HG03139 (cell line): Measurements from ENCODE around the gene DNAJB6.
A peak's percentile ranks its signal among the peaks of the same experiment; 100 is the strongest.
"Not testable (repeated sequence)": the region's sequence is repeated elsewhere in the genome, so short reads cannot be mapped to it uniquely, and the experiment has no call there.

Experiments
- ATAC-seq: cut with Tn5 transposase; IDR thresholded peaks from one replicate; pipeline ENCODE4 v1.9.1; 2021; ENCODE audit not compliant: unreplicated experiment

DNAJB6 gene

DNA sequence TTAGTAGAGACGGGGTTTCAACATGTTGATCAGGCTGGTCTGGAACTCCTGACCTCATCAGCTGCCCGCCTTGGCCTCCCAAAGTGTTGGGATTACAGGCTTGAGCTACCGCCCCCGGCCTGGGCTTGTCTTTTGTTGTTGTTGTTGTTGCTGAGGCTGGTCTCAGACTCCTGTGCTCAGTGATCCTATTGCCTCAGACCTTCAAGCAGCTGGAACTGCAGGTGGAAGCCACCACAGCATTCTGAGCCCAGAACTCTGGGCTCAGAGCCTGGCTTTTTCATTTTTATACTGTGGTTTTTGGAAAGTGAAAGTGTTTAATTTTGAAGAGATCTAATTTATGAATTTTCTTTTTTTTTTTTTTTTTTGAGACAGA, 16.2 kb upstream of the DNAJB6 start:
- ATAC-seq: no peak

DNA sequence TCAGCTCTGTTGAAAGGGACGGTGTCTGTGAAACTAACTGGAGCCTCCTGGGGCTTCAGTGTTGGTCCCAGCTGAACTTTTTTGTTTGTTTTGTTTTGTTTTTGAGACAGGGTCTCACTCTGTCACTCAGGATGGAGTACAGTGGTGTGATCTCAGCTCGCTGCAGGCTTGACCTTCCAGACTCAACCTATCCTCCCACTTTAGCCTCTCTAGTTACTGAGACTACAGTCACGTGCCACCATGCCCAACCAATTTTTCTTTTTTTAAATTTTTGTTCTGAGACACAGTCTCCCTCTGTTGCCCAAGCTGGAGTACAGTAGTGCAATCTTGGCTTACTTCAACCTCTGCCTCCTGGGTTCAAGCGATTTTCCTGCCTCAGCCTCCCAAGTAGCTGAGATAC, 13.4 kb upstream of the DNAJB6 start:
- no peak for ATAC-seq

DNA sequence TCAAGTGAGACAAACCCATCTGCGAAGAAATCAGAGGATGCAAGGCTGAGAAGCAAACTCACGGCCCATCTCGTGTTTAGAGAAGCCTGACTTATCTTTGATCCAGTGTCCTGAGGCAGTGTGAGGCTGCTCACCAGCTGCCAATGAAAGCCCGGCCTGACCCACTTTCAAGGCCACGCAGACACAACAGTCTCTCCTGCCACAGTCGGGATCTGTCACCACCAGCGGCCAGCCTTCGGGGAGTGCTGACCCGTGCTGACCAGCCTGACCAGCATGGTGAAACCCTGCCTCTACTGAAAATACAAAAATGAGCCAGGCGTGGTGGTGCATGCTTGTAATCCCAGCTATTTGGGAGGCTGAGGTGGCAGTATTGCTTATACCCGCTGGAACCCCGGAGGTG, 7.4 kb upstream of the DNAJB6 start:
- no peak for ATAC-seq

DNA sequence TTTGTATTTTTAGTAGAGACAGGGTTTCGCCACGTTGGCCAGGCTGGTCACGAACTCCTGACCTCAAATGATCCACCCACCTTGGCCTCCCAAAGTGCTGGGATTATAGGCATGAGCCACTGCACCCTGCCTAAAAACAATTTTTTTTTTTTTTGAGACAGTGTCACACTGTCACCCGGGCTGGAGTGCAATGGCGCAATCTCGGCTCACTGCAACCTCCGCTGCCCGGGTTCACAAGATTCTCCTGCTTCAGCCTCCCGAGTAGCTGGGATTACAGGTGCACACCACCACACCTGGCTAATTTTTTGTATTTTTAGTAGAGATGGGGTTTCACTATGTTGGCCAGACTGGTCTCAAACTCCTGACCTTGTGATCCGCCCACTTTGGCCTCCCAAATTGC, 6.2 kb upstream of the DNAJB6 start:
- ATAC-seq: not testable (repeated sequence)

- ATAC-seq: not testable (repeated sequence)
These were observed 5.8 kb upstream of the DNAJB6 start for GRCh38 chr7:157331049-157331448.

DNA sequence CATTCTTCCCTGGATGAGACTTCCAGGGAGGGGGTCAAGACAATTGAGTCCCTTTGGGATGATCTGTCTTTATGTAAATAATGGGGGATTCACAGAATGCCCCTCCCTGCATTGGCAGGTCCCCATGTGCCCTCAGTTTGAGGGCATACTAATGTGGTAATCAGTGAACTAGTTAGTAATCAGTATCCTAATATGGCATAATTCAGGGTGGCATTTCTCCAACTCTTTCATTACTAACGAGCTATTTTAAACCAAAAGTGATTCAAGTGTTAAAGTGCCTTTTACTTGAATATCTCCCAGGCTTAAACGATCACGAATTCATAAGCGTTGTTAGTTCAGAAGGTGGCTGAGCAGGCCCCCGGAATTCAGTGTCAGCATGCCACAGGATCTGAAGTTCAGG, 1.6 kb upstream of the DNAJB6 start:
- no peak for ATAC-seq

GRCh38 chr7:157335991-157336382, 817 bp upstream of the DNAJB6 start:
- no peak for ATAC-seq

DNA sequence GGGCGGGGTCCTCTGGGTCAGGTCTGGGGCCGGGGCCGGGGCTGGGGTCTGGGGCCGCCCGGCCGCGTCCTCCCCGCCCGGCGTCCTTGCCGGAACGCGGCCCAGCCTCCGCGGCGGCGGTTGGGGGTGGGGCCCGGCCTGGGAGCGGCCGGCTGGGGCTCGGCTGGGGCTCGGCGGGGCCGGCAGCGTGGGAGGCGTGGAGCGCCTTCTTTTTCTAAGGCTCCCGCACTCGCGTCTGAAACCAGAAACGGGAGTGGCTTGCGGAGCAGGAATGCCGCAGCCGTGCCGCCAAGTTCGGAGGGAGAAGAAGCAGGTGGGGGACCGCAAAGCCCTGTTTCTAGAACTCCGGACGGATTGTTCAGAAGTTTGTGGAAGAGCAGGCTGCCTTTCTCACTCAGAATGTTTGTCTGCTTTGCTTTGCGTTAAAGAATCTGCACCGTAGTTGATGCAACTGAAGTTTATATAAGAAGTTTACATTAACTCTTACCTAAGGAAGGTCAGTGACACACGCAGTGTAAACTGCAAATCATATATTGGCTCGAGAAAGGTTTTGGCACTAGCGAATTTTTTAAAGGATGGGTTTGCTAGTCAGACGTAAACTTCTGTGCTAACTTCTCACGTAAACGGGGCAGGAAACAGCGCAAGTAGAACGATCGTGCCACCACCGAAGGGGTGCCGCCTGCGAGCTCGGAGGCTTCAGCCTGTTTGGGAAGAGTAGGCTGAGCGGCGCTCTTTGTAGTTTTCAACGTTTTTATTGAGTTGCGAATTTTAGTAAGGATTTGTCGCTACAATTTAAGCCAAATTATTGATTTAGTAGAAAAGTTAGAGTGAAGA, 729 bp downstream of the DNAJB6 start:
- ATAC-seq: peak; percentile 46

DNA sequence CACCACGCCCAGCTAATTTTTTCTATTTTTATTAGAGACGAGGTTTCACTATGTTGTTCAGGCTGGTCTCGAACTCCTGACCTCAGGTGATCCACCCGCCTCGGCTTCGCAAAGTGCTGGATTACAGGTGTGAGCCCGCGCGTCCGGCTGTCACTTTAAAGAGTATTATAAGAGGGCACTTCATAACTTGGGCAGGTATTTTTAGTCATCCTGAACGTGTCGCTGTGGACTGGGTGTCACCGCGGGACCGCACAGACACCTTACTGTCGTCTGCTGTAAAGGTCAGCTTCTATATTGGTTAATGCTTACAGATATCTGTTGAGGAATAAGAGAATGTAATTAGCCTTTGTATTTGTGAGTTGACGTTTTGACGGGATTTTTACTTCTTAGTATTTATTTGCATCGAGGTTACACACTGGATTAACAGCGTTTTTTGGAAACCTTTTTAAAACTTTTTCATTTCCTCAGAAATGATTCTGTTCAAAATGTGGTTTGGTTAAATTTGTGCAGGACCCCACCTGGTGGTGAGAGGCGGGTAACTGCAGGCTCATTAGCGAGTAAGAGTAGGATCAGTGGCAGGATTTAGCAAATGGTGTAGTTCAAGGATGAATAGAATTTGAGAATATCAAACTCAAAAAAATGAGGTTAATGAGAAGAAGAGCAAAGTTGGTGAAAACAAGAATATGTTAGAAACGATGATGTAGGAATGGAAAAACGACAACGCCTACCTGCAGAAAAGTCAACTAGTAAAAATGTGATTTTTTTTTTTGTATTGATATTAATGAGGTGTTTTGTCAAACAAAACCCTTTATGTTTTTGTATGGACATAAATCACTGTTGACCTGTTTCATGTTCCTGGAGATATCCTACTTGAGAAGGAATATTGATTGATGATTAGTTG, 3.2 kb downstream of the DNAJB6 start:
- ATAC-seq: no peak

DNA sequence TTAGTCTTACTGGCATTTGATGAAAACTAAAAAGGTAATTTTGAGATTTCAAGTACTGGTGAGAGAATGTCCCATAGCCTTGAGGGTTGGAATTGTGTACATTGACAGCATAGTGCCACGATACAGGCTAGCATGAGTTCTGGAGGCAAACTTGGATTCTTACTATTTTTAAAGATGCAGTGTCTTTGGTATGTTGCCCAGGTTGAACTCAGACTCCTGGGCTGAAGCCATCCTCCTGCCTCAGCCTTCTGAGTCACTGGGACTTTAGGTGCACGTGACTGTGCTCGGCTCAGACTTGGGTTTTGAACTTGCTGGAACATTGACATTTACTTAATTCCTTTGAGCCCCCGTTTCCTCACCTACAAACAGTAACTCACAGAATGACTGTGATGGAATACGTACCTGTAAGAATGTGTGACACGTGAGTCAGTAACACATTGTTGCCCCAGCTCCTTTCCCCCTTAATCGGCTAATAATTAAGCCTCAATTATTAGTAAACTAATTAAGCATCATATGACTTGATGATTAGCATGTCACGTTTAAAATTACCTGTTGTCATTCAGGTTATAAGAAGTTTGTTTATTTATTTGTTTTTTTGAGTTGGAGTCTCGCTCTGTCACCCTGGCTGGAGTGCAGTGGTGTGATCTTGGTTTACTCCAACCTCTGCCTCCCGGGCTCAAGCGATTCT, 10.6 kb downstream of the DNAJB6 start:
- no peak for ATAC-seq

DNA sequence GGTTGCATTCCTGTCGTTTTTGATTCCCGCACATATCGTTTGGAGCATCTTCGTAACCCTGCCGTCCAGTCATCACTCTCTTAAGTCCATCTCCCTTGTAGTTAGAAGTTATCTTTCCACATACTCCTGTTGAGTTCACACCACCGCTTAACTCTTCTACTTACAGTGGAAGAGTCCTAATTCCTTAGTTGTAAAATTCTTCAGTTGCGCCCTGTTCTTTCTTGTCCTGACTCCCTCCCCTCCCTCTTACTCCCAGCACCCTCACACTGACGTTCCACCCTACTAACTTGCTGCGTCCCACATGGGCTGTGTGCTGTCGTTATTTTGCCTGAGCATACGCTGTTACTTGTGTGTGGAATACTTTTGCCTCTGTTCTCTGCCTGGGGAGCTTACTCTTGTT, 11.7 kb downstream of the DNAJB6 start:
- no peak for ATAC-seq

- ATAC-seq: no peak
These were observed 15.7 kb downstream of the DNAJB6 start for GRCh38 chr7:157352516-157352915.

DNA sequence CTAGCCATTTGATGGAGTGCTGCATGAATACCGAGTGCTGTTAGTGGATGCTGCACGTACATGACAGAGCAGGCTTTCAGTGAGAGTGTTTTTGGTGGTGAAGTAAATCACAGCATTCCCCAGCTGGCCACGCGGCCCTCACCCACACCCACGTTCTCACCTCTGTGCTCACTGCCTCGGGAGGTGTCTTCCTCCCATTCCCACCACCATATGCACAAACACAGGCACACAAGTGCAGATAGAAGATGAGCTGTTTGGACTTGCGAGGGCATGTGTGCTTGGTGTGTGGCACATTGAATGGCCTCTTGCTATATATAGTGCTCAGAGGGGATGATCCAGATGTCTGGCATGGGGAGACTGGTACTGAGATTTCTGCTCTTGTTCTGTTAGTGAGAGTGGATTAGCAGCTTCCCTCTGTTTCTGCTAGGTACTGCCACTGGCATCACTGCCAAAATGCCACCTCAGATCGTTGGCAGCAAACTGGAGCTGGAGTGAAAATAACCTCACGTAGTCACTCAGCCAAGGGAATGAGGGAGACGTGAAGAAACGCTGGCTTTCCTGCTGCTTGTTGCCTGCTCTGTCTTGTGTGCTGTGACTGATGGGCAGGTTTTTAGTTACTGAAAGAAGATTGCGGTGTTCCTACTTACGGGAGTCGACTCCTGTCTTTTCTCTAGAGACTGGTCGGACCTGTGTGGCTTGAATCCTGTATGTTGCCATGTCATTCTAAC, 19.1 kb downstream of the DNAJB6 start:
- no peak for ATAC-seq

GRCh38 chr7:157357129-157358040, 20.6 kb downstream of the DNAJB6 start:
- ATAC-seq: peak; percentile 75

- ATAC-seq: no peak
These were observed 21.4 kb downstream of the DNAJB6 start for GRCh38 chr7:157358041-157358752.

GRCh38 chr7:157358753-157359096, 21.9 kb downstream of the DNAJB6 start:
- ATAC-seq: no peak

DNA sequence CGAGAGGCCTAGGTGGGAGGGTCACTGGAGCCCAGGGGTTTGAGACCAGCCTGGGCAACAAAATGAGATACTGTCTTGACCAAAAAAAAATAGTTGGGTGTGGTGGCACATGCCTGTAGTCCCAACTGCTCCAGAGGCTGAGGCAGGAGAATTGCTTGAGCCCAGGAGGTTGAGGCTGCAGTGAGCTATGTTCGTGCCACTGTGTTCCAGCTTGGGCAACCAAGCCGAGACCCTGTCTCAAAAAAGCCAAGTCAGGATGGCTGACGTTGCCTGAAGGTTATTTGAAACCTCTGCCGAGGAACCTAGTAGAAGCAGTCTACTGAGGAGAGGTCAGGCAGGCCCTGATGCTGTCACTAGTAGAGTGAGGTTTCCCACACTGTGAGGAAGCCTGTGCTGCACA, 22.8 kb downstream of the DNAJB6 start:
- no peak for ATAC-seq

DNA sequence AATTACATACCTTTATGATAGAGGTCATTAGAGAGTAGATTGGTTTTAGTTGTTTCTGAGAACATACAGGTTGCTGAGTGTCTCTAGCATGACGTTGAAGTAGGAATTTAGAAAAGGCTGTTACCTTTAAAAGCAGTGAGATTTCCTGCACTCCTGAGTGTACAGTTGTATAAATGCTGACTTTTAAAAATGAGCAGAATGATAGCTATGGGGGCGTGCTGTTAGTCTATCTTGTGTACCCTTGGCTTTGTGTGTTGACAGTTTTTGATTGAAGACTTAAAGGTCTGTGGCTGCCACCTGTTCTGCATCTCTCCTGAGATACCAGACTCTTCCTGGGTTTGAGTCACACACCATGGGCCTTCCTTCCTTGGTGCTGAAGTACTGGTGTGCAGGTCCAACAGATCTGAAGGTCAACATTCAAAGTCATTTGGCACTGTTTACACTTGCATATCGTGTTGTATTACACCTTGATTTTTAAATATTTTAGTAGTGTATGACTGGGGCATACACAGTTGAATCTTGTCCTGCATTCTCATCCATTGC, 23.8 kb downstream of the DNAJB6 start:
- ATAC-seq: no peak

GRCh38 chr7:157361537-157361936, 24.7 kb downstream of the DNAJB6 start:
- no peak for ATAC-seq
